Suprapubic skin (tissue), 4 donors: ENCODE measurements around the gene HEATR5A. TPM values are rescaled to one million over a fixed set of nuclear protein-coding genes. Genes with fewer than 3 reads are reported as not detected.
"Not testable (repeated sequence)": the region's sequence is repeated elsewhere in the genome, so short reads cannot be mapped to it uniquely, and the experiment has no call there.

ENCODE experiments used
- DNase-seq, 2 donors: peaks; one replicate each; pipeline ENCODE4 v3.0.0-alpha.2; 2019; ENCODE audit warnings: low spot score in 2 of 2
- H3K27ac ChIP-seq: fragments of 200-600 bp; sonication (generic); one replicate; pipeline ENCODE4 v1.5.1; 2019
- H3K27me3 ChIP-seq: fragments of 200-600 bp; sonication (generic); one replicate; pipeline ENCODE4 v1.5.1; 2019
- H3K36me3 ChIP-seq: fragments of 200-600 bp; sonication (generic); one replicate; pipeline ENCODE4 v1.5.1; 2019
- H3K4me1 ChIP-seq: fragments of 200-600 bp; sonication (generic); one replicate; pipeline ENCODE4 v1.5.1; 2019
- H3K4me3 ChIP-seq: fragments of 200-600 bp; sonication (generic); one replicate; pipeline ENCODE4 v1.5.1; 2019; ENCODE audit warnings: mild to moderate bottlenecking
- H3K9me3 ChIP-seq: fragments of 200-600 bp; sonication (generic); one replicate; pipeline ENCODE4 v1.5.1; 2019
- CTCF ChIP-seq, 2 donors: fragments of 200-600 bp in 1 of 2; fragments of 450-650 bp in 1 of 2; sonication (generic) in 1 of 2; IDR thresholded peaks; one replicate each; pipeline ENCODE4 v1.5.1; 2016 to 2019; ENCODE audit warnings: antibody characterized with exemption in 2 of 2, mild to moderate bottlenecking in 1 of 2, moderate library complexity in 1 of 2
- EP300 ChIP-seq: sonication (generic); formaldehyde crosslinking; IDR thresholded peaks from one replicate; pipeline ENCODE4 v1.6.1; 2017; ENCODE audit warnings: antibody characterized with exemption
- POLR2A ChIP-seq, 2 donors: fragments of 450-650 bp; IDR thresholded peaks; one replicate each; pipeline ENCODE4 v1.6.1; 2017; ENCODE audit warnings: antibody characterized with exemption in 2 of 2, mild to moderate bottlenecking in 2 of 2, moderate library complexity in 2 of 2
- POLR2AphosphoS5 ChIP-seq, 3 donors: sonication (generic); formaldehyde crosslinking; IDR thresholded peaks; one replicate each; pipeline ENCODE4 v1.6.1; 2017; ENCODE audit warnings: antibody characterized with exemption in 3 of 3
- WGBS: methylation state at CpG from one replicate; pipeline ENCODE4 v1.1.5; 2018; 5-methylcytosine and 5-hydroxymethylcytosine counted together
- total RNA-seq, 4 donors: library from RNA; depleted of rRNA; stranded (reverse); fragments of >200 nt; gene quantifications; one replicate each; pipeline ENCODE4 v1.1.0, GENCODE V29; 2016

Gene HEATR5A
- total RNA-seq, 4 donors from 2014 or later = 11.0 to 21.6 (median 14.0) TPM

GRCh38 chr14:31278883-31279282 is 141.5 kb downstream of the HEATR5A start:
- no peak overlapping the region for H3K4me3 ChIP-seq
- WGBS = 100% methylated on average over 1 of the region's 1 CpG
- TF ChIP-seq POLR2AphosphoS5 (IDR thresholded peaks at IDR 0.05) (no peak), POLR2A (IDR thresholded peaks at IDR 0.05) (no peak), CTCF (IDR thresholded peaks at IDR 0.05) (no peak), EP300 (no peak)

DNA sequence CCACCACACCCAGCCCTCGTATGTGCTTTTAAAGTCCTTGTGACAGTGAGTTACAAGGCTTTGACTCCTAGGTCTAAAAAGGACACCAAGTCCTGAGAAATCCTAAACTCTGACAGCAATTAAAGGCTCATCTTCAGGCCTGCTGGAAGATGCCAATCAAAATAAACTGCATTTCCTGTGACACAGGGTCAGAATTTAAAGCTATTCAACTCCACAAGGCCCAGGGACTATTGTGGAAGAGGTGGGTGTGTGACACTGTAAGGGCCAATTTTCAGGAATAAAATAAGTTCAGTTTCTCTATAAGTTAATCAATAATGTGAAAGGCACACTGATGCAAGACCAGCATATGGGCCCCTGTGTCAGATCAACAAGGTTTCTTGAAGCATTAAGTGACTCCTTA is 143.3 kb downstream of the HEATR5A start:
- Histone ChIP-seq H3K36me3 (no peaks in the 10 kb centered on the region), H3K4me1 (no peaks in the 10 kb centered on the region), H3K9me3 (no peaks in the 10 kb centered on the region), H3K4me3 (no peak overlapping the region), H3K27ac (no peak overlapping the region), H3K27me3 (no peaks in the 10 kb centered on the region)
- DNase-seq = no peak
- WGBS = 88% methylated on average over 1 of the region's 1 CpG
- no peak for TF ChIP-seq EP300
- TF ChIP-seq POLR2AphosphoS5 (IDR thresholded peaks at IDR 0.05) = no peak
- no peak for TF ChIP-seq POLR2A (IDR thresholded peaks at IDR 0.05)
- no peak for TF ChIP-seq CTCF (IDR thresholded peaks at IDR 0.05)

More at GRCh38 chr14:31278883-31279282, 141.5 kb downstream of the HEATR5A start:
- Histone ChIP-seq H3K4me1 (peaks cover 4% of the 10 kb centered on the region), H3K27me3 (no peaks in the 10 kb centered on the region), H3K9me3 (no peaks in the 10 kb centered on the region), H3K27ac (no peak overlapping the region), H3K36me3 (no peaks in the 10 kb centered on the region)
- no peak for DNase-seq

GRCh38 chr14:31276417-31276816 is 143.9 kb downstream of the HEATR5A start:
- not testable (repeated sequence) for DNase-seq, H3K4me1 ChIP-seq, H3K27me3 ChIP-seq, H3K27ac ChIP-seq, H3K36me3 ChIP-seq, H3K4me3 ChIP-seq, H3K9me3 ChIP-seq
- 70% methylated on average over 5 of the region's 5 CpGs for WGBS

GRCh38 chr14:31275731-31276130 is 144.6 kb downstream of the HEATR5A start:
- DNase-seq = no peak
- TF ChIP-seq CTCF (IDR thresholded peaks at IDR 0.05) = no peak
- no peak for TF ChIP-seq POLR2AphosphoS5 (IDR thresholded peaks at IDR 0.05)
- no peak for TF ChIP-seq EP300
- no peak for TF ChIP-seq POLR2A (IDR thresholded peaks at IDR 0.05)
- Histone ChIP-seq H3K9me3 (no peaks in the 10 kb centered on the region), H3K4me3 (no peak overlapping the region), H3K27ac (no peak overlapping the region), H3K4me1 (no peaks in the 10 kb centered on the region), H3K36me3 (no peaks in the 10 kb centered on the region), H3K27me3 (no peaks in the 10 kb centered on the region)

GRCh38 chr14:31271648-31272047 is 148.7 kb downstream of the HEATR5A start:
- Histone ChIP-seq H3K9me3 (no peaks in the 10 kb centered on the region), H3K4me3 (no peak overlapping the region), H3K27me3 (no peaks in the 10 kb centered on the region), H3K4me1 (no peaks in the 10 kb centered on the region), H3K36me3 (no peaks in the 10 kb centered on the region), H3K27ac (no peak overlapping the region)
- DNase-seq = no peak
- WGBS = 92% methylated on average over 8 of the region's 8 CpGs
- no peak for TF ChIP-seq CTCF (IDR thresholded peaks at IDR 0.05)
- TF ChIP-seq POLR2A (IDR thresholded peaks at IDR 0.05) = no peak
- no peak for TF ChIP-seq EP300
- no peak for TF ChIP-seq POLR2AphosphoS5 (IDR thresholded peaks at IDR 0.05)

DNA sequence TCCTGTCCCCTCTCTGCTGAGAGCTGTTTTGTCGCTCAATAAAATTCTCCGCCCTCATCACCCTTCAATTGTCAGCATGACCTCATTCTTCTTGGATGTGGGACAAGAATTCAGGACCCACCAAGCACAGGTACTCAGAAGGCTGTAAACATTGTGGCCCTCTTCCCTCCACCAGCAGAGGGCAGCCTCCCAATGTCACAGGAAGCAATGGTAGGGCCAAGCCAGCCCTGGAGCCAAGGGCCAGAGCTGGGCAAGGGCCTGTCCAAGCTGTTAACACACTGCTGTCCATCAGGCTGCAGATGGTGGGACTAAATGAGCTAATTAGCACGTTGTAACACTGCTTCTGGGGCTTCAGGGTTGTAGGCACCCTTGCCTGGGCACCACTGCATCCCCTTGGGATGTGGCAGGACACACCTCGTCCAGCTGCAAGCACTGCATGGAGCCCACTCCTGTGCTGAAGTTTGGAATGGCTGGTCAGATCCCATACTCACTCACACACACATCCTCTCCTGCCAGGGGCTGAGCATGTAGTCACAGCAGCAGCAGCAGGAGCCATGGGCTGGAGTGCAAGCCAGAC is 150.1 kb downstream of the HEATR5A start:
- no peak overlapping the region for H3K27ac ChIP-seq
- 88% methylated on average over 2 of the region's 4 CpGs for WGBS
- TF ChIP-seq CTCF (IDR thresholded peaks at IDR 0.05) (peak in 1 of 2 donors; percentile 27), POLR2AphosphoS5 (IDR thresholded peaks at IDR 0.05) (no peak)
- H3K4me1 ChIP-seq = peaks cover 6% of the 10 kb centered on the region
- H3K4me3 ChIP-seq = no peak overlapping the region
- H3K27me3 ChIP-seq = no peaks in the 10 kb centered on the region
- no peaks in the 10 kb centered on the region for H3K9me3 ChIP-seq
- H3K36me3 ChIP-seq = no peaks in the 10 kb centered on the region
- no peak for DNase-seq
